ENCODE measurements around the gene C2.

Gene C2

GRCh38 chr6:31880616-31881015 is 46.9 kb upstream of the C2 start:
- no peaks in the 10 kb centered on the region for H3K4me1 ChIP-seq
- TF ChIP-seq, protein P1, sequence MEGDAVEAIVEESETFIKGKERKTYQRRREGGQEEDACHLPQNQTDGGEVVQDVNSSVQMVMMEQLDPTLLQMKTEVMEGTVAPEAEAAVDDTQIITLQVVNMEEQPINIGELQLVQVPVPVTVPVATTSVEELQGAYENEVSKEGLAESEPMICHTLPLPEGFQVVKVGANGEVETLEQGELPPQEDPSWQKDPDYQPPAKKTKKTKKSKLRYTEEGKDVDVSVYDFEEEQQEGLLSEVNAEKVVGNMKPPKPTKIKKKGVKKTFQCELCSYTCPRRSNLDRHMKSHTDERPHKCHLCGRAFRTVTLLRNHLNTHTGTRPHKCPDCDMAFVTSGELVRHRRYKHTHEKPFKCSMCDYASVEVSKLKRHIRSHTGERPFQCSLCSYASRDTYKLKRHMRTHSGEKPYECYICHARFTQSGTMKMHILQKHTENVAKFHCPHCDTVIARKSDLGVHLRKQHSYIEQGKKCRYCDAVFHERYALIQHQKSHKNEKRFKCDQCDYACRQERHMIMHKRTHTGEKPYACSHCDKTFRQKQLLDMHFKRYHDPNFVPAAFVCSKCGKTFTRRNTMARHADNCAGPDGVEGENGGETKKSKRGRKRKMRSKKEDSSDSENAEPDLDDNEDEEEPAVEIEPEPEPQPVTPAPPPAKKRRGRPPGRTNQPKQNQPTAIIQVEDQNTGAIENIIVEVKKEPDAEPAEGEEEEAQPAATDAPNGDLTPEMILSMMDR (IDR thresholded peaks at IDR 0.05), result no peak
- intact Hi-C loops (cut with DNase I; ENCODE audit: low total_unique reads), result no loop called here
- H3K4me3 ChIP-seq, result no peak overlapping the region
- no peak for DNase-seq
- peaks cover 48 to 62% (median 53%) of the 10 kb centered on the region in 3 donors for H3K36me3 ChIP-seq
- H3K27ac ChIP-seq, result no peak overlapping the region
- H3K9me3 ChIP-seq, result no peaks in the 10 kb centered on the region
- H3K27me3 ChIP-seq, result no peaks in the 10 kb centered on the region

DNA sequence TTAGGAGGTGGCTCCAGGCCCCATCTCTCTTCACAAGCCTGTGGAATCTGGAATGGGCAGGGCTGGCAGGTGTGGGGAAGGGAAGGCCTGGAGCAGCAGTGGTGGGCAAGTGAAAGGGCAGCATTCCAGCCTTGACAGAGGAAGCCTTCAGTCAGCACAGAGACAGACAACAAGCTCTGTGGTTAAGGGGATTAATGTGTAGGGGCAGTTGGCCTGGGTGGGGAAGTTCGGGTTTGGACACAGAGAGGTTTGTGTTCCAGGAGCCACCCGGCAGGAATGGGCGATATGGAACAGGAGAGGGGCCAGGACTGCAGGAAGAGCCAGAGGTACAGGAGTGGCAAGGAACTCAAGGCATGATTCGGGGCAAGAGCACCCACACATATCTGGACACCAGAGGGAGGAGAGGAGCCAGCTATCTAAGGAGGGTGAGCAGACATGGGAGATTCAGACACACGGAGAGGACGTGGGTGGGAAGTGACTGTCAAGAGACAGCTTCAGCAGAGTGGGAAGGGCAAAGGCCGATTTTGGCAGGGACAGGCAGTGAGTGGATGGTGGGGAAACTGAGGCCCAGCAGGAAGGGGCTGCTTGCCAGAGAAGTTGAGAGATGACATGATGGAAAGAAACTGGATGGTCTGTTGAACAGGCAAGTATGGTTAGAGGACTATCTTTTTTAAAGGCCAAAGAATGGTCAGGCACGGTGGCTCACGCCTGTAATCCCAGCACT is 46.2 kb upstream of the C2 start:
- H3K9me3 ChIP-seq, result no peaks in the 10 kb centered on the region
- peaks cover 54 to 69% (median 58%) of the 10 kb centered on the region in 3 donors for H3K36me3 ChIP-seq
- intact Hi-C loops (cut with DNase I; ENCODE audit: low total_unique reads), result no loop called here
- H3K4me3 ChIP-seq, result no peak overlapping the region
- no peak for DNase-seq
- H3K4me1 ChIP-seq, result no peaks in the 10 kb centered on the region
- H3K27ac ChIP-seq, result no peak overlapping the region
- TF ChIP-seq, protein P1 (IDR thresholded peaks at IDR 0.05), result no peak
- H3K27me3 ChIP-seq, result no peaks in the 10 kb centered on the region

GRCh38 chr6:31882344-31882743 is 45.2 kb upstream of the C2 start:
- intact Hi-C loops (cut with DNase I; ENCODE audit: low total_unique reads), result no loop called here
- Histone ChIP-seq H3K36me3 (peaks cover 64 to 80% (median 69%) of the 10 kb centered on the region in 3 donors), H3K9me3 (no peaks in the 10 kb centered on the region), H3K27me3 (no peaks in the 10 kb centered on the region), H3K4me1 (no peaks in the 10 kb centered on the region), H3K27ac (no peak overlapping the region), H3K4me3 (no peak overlapping the region)
- no peak for DNase-seq
- TF ChIP-seq, protein P1 (IDR thresholded peaks at IDR 0.05), result no peak

DNA sequence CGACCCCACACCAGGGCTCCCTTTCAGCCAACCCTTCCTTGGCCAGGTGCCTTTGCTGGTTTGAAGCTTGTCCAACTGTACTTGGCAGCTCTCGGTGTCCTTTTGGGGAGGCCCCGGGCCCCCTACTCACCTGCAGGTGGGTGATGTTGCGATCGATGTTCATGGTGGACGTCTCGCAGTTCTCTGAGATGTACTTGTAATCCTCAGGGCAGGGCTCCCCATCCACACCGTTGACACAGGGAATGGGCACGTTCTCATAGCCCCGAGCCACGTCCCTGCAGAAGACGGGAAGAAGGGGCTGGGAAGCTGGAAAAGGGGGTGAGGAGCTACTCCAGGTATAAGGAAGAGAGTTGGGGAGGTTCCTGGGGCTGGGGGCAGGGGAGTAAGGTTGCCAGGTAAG is 43.8 kb upstream of the C2 start:
- intact Hi-C loops (cut with DNase I; ENCODE audit: low total_unique reads), result no loop called here
- TF ChIP-seq, protein P1 (IDR thresholded peaks at IDR 0.05), result no peak
- no peak for DNase-seq
- Histone ChIP-seq H3K36me3 (peaks cover 76 to 93% (median 81%) of the 10 kb centered on the region in 3 donors), H3K4me3 (no peak overlapping the region), H3K27me3 (no peaks in the 10 kb centered on the region), H3K27ac (no peak overlapping the region), H3K4me1 (no peaks in the 10 kb centered on the region), H3K9me3 (no peaks in the 10 kb centered on the region)

DNA sequence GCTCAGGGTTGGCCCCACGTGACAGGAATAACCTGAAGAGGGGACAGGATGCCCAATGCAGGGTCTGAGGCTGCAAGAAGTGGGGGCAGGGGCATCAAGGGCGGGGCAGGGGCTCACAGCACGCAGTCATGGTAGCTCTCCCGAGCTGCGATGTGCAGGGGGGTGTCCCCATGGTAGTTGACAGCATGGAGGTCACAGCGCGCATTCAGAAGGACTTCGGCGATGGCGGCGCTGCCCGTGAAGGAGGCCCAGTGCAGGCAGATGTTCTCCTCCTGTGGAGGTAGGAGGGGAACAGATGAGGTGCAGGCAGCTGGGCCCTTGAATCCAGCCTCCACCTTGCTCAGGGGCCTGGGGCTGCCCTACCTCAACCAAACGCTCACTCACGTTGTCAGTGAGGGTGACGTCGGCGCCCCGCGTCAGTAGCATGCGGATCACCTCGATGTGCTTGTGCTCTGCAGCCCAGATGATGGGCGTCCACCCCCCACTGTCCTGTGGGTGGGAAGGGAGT is 42.9 kb upstream of the C2 start:
- H3K4me3 ChIP-seq, result no peak overlapping the region
- TF ChIP-seq, protein P1 (IDR thresholded peaks at IDR 0.05), result no peak
- no peaks in the 10 kb centered on the region for H3K9me3 ChIP-seq
- intact Hi-C loops (cut with DNase I; ENCODE audit: low total_unique reads), result no loop called here
- H3K36me3 ChIP-seq, result peaks cover 76 to 100% (median 89%) of the 10 kb centered on the region in 3 donors
- no peaks in the 10 kb centered on the region for H3K4me1 ChIP-seq
- no peak overlapping the region for H3K27ac ChIP-seq
- DNase-seq, result no peak
- no peaks in the 10 kb centered on the region for H3K27me3 ChIP-seq
